Measurements from ENCODE around the gene KCNK13.

KCNK13 gene

GRCh38 chr14:90168425-90169105 is 106.8 kb downstream of the KCNK13 start:
- H3K4me3 ChIP-seq (replicated peaks in 1 of 2; ENCODE audit: low read depth in 2 of 2, low read length in 2 of 2), result no peak overlapping the region
- peak in 1 of 2 donors; percentile 86 for DNase-seq (ENCODE audit: low read depth in 2 of 2)
- TF ChIP-seq CTCF (IDR thresholded peaks at IDR 0.05; ENCODE audit: low read depth, low read length), result no peak

- no peak for TF ChIP-seq CTCF (IDR thresholded peaks at IDR 0.05; ENCODE audit: low read depth, low read length)
- DNase-seq (ENCODE audit: low read depth in 2 of 2), result no peak
- no peak overlapping the region for H3K4me3 ChIP-seq (replicated peaks in 1 of 2; ENCODE audit: low read depth in 2 of 2, low read length in 2 of 2)
These were observed 113.8 kb downstream of the KCNK13 start for GRCh38 chr14:90175631-90176030.

- TF ChIP-seq CTCF (IDR thresholded peaks at IDR 0.05; ENCODE audit: low read depth, low read length), result no peak
- H3K4me3 ChIP-seq (replicated peaks in 1 of 2; ENCODE audit: low read depth in 2 of 2, low read length in 2 of 2), result no peak overlapping the region
- peak in 1 of 2 donors; percentile 48 for DNase-seq (ENCODE audit: low read depth in 2 of 2)
These were observed 115.9 kb downstream of the KCNK13 start for GRCh38 chr14:90177539-90178189.

GRCh38 chr14:90179357-90179756 is 117.6 kb downstream of the KCNK13 start:
- H3K4me3 ChIP-seq (replicated peaks in 1 of 2; ENCODE audit: low read depth in 2 of 2, low read length in 2 of 2), result no peak overlapping the region
- no peak for TF ChIP-seq CTCF (IDR thresholded peaks at IDR 0.05; ENCODE audit: low read depth, low read length)

GRCh38 chr14:90179809-90180779 is 118.3 kb downstream of the KCNK13 start:
- no peak for TF ChIP-seq CTCF (IDR thresholded peaks at IDR 0.05; ENCODE audit: low read depth, low read length)

More at GRCh38 chr14:90179357-90179756, 117.6 kb downstream of the KCNK13 start:
- DNase-seq (ENCODE audit: low read depth in 2 of 2), result no peak

GRCh38 chr14:90184094-90184493 is 122.3 kb downstream of the KCNK13 start:
- no peak overlapping the region for H3K4me3 ChIP-seq (replicated peaks in 1 of 2; ENCODE audit: low read depth in 2 of 2, low read length in 2 of 2)
- no peak for TF ChIP-seq CTCF (IDR thresholded peaks at IDR 0.05; ENCODE audit: low read depth, low read length)
- DNase-seq (ENCODE audit: low read depth in 2 of 2), result no peak

More at GRCh38 chr14:90179809-90180779, 118.3 kb downstream of the KCNK13 start:
- H3K4me3 ChIP-seq (replicated peaks in 1 of 2; ENCODE audit: low read depth in 2 of 2, low read length in 2 of 2), result no peak overlapping the region
- DNase-seq (ENCODE audit: low read depth in 2 of 2), result no peak
